H1 (cell line): Measurements from ENCODE around the gene NTN1. TPM values are rescaled to one million over a fixed set of nuclear protein-coding genes. Genes with fewer than 3 reads are reported as not detected.

Experiments
- SP2 ChIP-seq: IDR thresholded peaks from 2 replicates; pipeline ENCODE4 v1.6.1; 2012; ENCODE audit warnings: mild to moderate bottlenecking, low read length, inconsistent platforms
- polyA plus RNA-seq, 7 experiments: library from polyadenylated mRNA; depleted of rRNA in 3 of 7; stranded (reverse) in 5 of 7; unstranded in 2 of 7; fragments of >200 nt in 5 of 7; fragments of 200-250 nt in 2 of 7; gene quantifications; 1 replicate in 5 of 7; 2 replicates in 1 of 7; 4 replicates in 1 of 7; pipeline versions ENCODE4 v1.2.1 to v1.2.3, GENCODE V29; 2011 to 2013; ENCODE audit warnings: missing spikeins in 2 of 7, mixed read lengths in 2 of 7
- total RNA-seq: library from RNA; stranded (reverse); fragmentation: NEBNext Ultra II Directional; extraction: Animal tissue kit (Norgen Biotek cat#: 25700); gene quantifications from 2 replicates; pipeline ENCODE4 v1.2.1, GENCODE V29; 2021

NTN1 gene
- total and polyA plus RNA-seq, 2 of the 8 experiments (the other 6 are each of a cell fraction or from before 2014, with no cell fraction given): 2.0 to 2.3 TPM

DNA sequence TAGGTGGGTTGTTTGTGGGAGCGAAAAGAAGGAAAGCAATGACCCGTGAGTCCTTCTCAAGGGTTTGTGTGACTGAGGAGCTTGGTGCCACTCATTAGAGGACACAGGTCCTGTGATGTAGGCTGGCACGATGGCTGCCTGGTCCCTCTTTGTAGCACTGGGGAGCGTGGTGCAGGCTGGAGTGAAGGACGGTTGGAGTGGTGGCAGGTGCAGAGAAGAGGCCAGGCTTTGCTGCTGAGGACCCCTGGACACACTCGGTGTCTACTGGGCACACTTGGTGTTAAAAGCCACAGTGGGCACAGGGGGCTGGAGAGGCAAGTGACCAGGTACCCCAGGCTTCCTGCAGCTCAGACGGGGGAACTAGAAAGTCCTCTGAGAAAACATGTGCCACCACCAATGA, 106.0 kb downstream of the NTN1 start (continued):
- no peak for TF ChIP-seq SP2
